SK-N-SH treated with all-trans-retinoic acid at 6 μM for 48 hours (cell line): ENCODE results near the gene FLT1.

Experiments used
- ATAC-seq: fragments of 200-7000 bp; cut with Tn5 transposase; 3 replicates; pipeline ENCODE4 v1.9.1; 2020; ENCODE audit warnings: mild to moderate bottlenecking, moderate library complexity
- ARNTL ChIP-seq: fragments of 450-650 bp; formaldehyde crosslinking; IDR thresholded peaks from 2 replicates; pipeline ENCODE4 v1.5.0; 2020; ENCODE audit warnings: low read depth, mild to moderate bottlenecking, moderate library complexity, borderline replicate concordance
- BACH2 ChIP-seq: fragments of 250-450 bp; sonication (Bioruptor Pico); IDR thresholded peaks from 2 replicates; pipeline ENCODE4 v1.9.0; 2021; ENCODE audit warnings: mild to moderate bottlenecking, borderline replicate concordance
- CSDC2 ChIP-seq: fragments of 250-450 bp; sonication (Bioruptor Pico); IDR thresholded peaks from 2 replicates; pipeline ENCODE4 v1.5.0; 2020; ENCODE audit warnings: mild to moderate bottlenecking, moderate library complexity
- GLIS3 ChIP-seq: fragments of 250-450 bp; sonication (Bioruptor Pico); IDR thresholded peaks from 2 replicates; pipeline ENCODE4 v1.5.0; 2020; ENCODE audit warnings: mild to moderate bottlenecking, moderate library complexity
- OSR1 ChIP-seq: fragments of 250-450 bp; sonication (Bioruptor Pico); IDR thresholded peaks from 2 replicates; pipeline ENCODE4 v1.8.0; 2022; ENCODE audit warnings: moderate library complexity, mild to moderate bottlenecking, inconsistent platforms
- PPARA ChIP-seq: fragments of 250-450 bp; sonication (Bioruptor Pico); IDR thresholded peaks from 2 replicates; pipeline ENCODE4 v1.5.0; 2020; ENCODE audit warnings: mild to moderate bottlenecking, borderline replicate concordance
- RARB ChIP-seq: fragments of 250-450 bp; sonication (Bioruptor Pico); IDR thresholded peaks from 2 replicates; pipeline ENCODE4 v1.8.0; 2021; ENCODE audit warnings: mild to moderate bottlenecking, moderate library complexity
- SNAI2 ChIP-seq: fragments of 250-450 bp; sonication (Bioruptor Pico); IDR thresholded peaks from 2 replicates; pipeline ENCODE4 v1.5.0; 2020; ENCODE audit warnings: mild to moderate bottlenecking, moderate library complexity
- TOX ChIP-seq: fragments of 250-450 bp; sonication (Bioruptor Pico); IDR thresholded peaks from 2 replicates; pipeline ENCODE4 v1.8.0; 2021; ENCODE audit warnings: mild to moderate bottlenecking, moderate library complexity, borderline replicate concordance
- ZC3H10 ChIP-seq: fragments of 250-450 bp; sonication (Bioruptor Pico); IDR thresholded peaks from 2 replicates; pipeline ENCODE4 v1.5.1; 2021; ENCODE audit warnings: mild to moderate bottlenecking, moderate library complexity
- ZFP3 ChIP-seq: fragments of 250-450 bp; sonication (Bioruptor Pico); IDR thresholded peaks from 2 replicates; pipeline ENCODE4 v1.5.0; 2020; ENCODE audit warnings: mild to moderate bottlenecking, moderate library complexity
- ZFP30 ChIP-seq: fragments of 450-650 bp; formaldehyde crosslinking; IDR thresholded peaks from 2 replicates; pipeline ENCODE4 v1.5.0; 2022; ENCODE audit warnings: mild to moderate bottlenecking, moderate library complexity
- ZNF565 ChIP-seq: fragments of 450-650 bp; formaldehyde crosslinking; conservative IDR thresholded peaks from 2 replicates; pipeline ENCODE4 v1.5.0; 2020; ENCODE audit warnings: low read depth, mild to moderate bottlenecking, moderate library complexity
- ZNF70 ChIP-seq: fragments of 450-650 bp; formaldehyde crosslinking; IDR thresholded peaks from 2 replicates; pipeline ENCODE4 v1.5.0; 2020; ENCODE audit warnings: mild to moderate bottlenecking, moderate library complexity
- ZNF8 ChIP-seq: fragments of 450-650 bp; formaldehyde crosslinking; IDR thresholded peaks from 2 replicates; pipeline ENCODE4 v1.5.0; 2020; ENCODE audit warnings: mild to moderate bottlenecking, moderate library complexity
- TF ChIP-seq, protein P1 (sequence below): fragments of 250-450 bp; sonication (Bioruptor Pico); IDR thresholded peaks from 2 replicates; pipeline ENCODE4 v1.8.0; 2020; ENCODE audit warnings: mild to moderate bottlenecking, moderate library complexity, borderline replicate concordance
- TF ChIP-seq, protein P2 (sequence below): fragments of 250-450 bp; sonication (Bioruptor Pico); IDR thresholded peaks from 2 replicates; pipeline ENCODE4 v1.5.1; 2020; ENCODE audit warnings: low read depth, mild to moderate bottlenecking, moderate library complexity
- TF ChIP-seq, protein P3 (sequence below): fragments of 250-450 bp; sonication (Bioruptor Pico); IDR thresholded peaks from 2 replicates; pipeline ENCODE4 v1.8.0; 2021; ENCODE audit warnings: low read depth, mild to moderate bottlenecking, moderate library complexity, borderline replicate concordance
- TF ChIP-seq, protein P4 (sequence below): fragments of 250-450 bp; sonication (Bioruptor Pico); IDR thresholded peaks from 2 replicates; pipeline ENCODE4 v1.5.1; 2021; ENCODE audit warnings: mild to moderate bottlenecking, moderate library complexity

The FLT1 gene

DNA sequence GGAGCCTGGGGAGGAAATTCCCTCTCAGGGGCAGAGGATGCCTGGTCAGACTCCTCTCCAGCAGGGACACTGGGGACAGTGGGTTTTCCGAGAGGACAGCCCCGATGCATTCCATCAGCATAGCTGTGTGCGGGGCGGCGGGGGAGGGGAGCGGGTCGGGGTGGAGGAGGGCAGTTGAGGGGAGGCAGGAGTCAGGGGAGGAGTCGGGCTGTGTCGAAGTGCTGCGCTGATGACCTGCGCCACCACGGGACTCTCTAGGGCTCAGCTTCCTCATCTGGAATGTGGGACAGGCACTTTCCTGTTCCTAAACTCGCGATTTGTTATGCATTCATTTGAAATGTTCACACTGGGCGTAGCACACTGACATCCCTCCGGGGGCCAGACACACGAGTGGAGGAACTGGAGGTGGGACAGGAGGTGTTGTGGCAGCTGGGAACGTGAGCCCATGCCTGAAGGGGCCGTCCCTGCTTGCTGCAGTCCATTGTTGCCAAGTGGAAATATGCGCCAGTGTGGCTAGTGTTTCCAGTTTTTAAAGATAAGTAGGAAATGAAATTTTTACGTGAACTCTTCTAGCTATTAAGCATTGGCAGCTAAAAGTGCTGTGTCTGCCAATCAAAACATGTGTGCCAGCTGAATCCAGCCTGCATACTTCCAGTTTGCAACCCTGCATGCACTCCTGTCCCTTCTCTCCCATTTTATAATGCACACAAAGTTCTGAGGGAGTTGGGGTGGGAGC, 43.3 kb downstream of the FLT1 start:
- peak; percentile 55 for ATAC-seq
- no peak for TF ChIP-seq ZNF565 (CRISPR knock-in tag)
- TF ChIP-seq ZC3H10 (CRISPR knock-in tag): no peak
- TF ChIP-seq, protein P1, sequence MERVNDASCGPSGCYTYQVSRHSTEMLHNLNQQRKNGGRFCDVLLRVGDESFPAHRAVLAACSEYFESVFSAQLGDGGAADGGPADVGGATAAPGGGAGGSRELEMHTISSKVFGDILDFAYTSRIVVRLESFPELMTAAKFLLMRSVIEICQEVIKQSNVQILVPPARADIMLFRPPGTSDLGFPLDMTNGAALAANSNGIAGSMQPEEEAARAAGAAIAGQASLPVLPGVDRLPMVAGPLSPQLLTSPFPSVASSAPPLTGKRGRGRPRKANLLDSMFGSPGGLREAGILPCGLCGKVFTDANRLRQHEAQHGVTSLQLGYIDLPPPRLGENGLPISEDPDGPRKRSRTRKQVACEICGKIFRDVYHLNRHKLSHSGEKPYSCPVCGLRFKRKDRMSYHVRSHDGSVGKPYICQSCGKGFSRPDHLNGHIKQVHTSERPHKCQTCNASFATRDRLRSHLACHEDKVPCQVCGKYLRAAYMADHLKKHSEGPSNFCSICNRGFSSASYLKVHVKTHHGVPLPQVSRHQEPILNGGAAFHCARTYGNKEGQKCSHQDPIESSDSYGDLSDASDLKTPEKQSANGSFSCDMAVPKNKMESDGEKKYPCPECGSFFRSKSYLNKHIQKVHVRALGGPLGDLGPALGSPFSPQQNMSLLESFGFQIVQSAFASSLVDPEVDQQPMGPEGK (CRISPR knock-in tag): no peak
- TF ChIP-seq CSDC2 (CRISPR knock-in tag): no peak
- TF ChIP-seq, protein P2, sequence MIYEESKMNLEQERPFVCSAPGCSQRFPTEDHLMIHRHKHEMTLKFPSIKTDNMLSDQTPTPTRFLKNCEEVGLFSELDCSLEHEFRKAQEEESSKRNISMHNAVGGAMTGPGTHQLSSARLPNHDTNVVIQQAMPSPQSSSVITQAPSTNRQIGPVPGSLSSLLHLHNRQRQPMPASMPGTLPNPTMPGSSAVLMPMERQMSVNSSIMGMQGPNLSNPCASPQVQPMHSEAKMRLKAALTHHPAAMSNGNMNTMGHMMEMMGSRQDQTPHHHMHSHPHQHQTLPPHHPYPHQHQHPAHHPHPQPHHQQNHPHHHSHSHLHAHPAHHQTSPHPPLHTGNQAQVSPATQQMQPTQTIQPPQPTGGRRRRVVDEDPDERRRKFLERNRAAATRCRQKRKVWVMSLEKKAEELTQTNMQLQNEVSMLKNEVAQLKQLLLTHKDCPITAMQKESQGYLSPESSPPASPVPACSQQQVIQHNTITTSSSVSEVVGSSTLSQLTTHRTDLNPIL (CRISPR knock-in tag): no peak
- TF ChIP-seq, protein P3, sequence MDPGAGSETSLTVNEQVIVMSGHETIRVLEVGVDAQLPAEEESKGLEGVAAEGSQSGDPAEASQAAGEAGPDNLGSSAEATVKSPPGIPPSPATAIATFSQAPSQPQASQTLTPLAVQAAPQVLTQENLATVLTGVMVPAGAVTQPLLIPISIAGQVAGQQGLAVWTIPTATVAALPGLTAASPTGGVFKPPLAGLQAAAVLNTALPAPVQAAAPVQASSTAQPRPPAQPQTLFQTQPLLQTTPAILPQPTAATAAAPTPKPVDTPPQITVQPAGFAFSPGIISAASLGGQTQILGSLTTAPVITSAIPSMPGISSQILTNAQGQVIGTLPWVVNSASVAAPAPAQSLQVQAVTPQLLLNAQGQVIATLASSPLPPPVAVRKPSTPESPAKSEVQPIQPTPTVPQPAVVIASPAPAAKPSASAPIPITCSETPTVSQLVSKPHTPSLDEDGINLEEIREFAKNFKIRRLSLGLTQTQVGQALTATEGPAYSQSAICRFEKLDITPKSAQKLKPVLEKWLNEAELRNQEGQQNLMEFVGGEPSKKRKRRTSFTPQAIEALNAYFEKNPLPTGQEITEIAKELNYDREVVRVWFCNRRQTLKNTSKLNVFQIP (CRISPR knock-in tag): no peak
- no peak for TF ChIP-seq TOX
- TF ChIP-seq ZFP3 (CRISPR knock-in tag): no peak
- TF ChIP-seq GLIS3 (CRISPR knock-in tag): no peak

DNA sequence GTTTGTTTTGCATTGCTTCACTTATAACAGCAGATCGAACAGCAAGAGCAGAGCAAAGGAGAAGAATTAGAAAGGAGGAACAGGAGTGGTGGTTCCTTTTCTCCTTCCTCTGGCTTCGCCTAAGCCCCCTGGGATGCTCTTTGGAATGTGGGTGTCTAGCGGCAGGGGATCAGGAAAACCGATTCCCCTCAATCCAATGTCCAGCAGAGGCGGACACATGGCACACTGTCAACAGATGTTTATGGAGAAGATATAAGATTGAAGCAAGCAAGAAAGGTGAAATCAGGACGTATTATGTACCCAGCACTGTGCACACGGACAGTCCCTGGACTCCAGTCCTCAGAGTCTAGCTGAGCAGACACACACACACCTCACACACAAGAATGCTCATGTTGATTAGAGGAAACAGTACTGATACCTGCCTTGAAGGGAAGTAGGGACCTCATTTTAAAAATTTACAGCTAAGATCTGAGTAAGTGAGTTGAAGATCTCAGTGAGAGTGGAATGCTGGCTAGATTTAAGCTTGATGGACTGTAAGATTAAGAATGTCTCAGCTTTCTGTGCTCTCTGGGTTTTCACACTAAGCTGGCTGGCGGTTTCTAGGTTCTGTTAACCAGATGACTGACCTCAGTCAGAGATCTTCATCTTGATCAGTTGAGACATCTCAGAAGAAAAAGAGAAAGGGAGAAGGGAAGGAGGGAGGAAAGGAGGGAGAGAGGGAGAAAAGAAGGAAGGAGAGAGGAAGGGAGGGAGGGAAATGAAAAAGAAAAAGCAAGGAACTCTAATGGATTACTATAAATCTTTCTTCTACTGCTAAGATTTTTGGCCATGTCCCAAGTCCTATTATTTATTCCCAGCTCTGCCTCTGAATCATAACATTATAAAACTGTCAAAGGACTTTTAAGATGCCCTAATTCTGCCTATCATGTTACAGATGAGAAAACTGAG, 44.8 kb downstream of the FLT1 start:
- peak; percentile 66 for ATAC-seq
- TF ChIP-seq ZNF8 (CRISPR knock-in tag): no peak
- TF ChIP-seq ZFP30 (CRISPR knock-in tag): no peak
- TF ChIP-seq, protein P1 (CRISPR knock-in tag): no peak
- TF ChIP-seq ZNF70 (CRISPR knock-in tag): no peak
- no peak for TF ChIP-seq TOX
- TF ChIP-seq RARB (CRISPR knock-in tag): no peak
- TF ChIP-seq PPARA (CRISPR knock-in tag): no peak
- no peak for TF ChIP-seq SNAI2 (CRISPR knock-in tag)
- TF ChIP-seq OSR1 (CRISPR knock-in tag): no peak
- no peak for TF ChIP-seq ZNF565 (CRISPR knock-in tag)
- TF ChIP-seq BACH2 (CRISPR knock-in tag): no peak

DNA sequence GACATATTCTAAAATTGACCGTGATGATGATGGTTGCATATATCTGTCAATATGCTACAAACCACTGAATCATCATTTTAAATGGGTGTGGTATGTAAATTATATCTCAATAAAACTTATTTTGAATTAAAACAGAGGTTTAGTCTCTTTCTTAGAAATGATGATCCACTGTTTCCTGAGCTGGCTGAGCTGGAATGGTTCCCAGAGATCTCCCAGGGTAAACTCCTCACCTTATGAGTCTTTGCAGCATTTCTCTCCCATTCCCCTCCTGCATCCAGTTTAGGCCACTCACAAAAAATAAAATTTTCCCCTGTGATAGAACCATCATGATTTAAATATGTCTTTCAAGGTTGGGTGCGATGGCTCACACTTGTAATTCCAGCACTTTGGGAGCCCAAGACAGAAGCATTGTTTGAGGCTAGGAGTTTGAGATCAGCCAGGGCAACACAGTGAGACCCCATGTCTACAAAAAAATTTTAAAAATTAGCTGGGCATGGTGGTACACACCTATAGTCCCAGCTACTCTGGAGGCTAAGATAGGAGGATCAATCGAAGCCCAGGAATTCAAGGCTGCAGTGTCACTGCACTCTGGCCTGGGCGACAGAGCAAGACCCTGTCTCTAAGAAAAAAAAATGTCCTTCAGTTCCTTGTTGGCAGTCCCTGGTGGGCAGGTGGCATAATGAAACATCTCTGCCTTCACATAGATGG, 46.1 kb downstream of the FLT1 start:
- TF ChIP-seq ZFP3 (CRISPR knock-in tag) (no peak), ARNTL (CRISPR knock-in tag) (no peak), TOX (no peak), ZFP30 (CRISPR knock-in tag) (no peak), PPARA (CRISPR knock-in tag) (no peak), GLIS3 (CRISPR knock-in tag) (no peak), BACH2 (CRISPR knock-in tag) (no peak)
- TF ChIP-seq, protein P1 (CRISPR knock-in tag): no peak
- TF ChIP-seq, protein P4, sequence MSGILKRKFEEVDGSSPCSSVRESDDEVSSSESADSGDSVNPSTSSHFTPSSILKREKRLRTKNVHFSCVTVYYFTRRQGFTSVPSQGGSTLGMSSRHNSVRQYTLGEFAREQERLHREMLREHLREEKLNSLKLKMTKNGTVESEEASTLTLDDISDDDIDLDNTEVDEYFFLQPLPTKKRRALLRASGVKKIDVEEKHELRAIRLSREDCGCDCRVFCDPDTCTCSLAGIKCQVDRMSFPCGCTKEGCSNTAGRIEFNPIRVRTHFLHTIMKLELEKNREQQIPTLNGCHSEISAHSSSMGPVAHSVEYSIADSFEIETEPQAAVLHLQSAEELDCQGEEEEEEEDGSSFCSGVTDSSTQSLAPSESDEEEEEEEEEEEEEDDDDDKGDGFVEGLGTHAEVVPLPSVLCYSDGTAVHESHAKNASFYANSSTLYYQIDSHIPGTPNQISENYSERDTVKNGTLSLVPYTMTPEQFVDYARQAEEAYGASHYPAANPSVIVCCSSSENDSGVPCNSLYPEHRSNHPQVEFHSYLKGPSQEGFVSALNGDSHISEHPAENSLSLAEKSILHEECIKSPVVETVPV (CRISPR knock-in tag): no peak
- TF ChIP-seq, all 23 proteins: peak for 0
- ATAC-seq: no peak
